ENCODE data around the gene UCP3. TPM values are rescaled to one million over a fixed set of nuclear protein-coding genes. Genes with fewer than 3 reads are reported as not detected.

The UCP3 gene
- total and polyA plus RNA-seq, 4 donors, result 0.07 to 1.3 (median 0.34) TPM

DNA sequence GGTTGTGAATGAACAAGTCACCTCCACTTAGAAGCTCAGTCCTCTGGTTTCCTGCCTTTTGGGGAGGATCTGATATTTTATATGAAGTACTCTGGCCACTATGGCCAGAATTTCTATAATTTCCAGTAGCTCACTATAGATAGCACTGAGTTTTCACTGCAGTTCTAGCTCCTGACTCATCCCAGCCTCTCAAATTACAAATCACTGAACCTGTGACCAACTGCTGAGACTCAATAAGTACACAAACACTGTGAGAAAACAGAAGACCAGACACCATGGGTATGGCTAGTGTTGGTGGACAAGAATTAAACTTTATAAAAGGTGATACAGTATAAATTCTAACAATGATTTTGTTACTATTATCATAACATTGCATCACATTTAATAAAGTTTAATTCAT lies 47.1 kb upstream of the UCP3 start:
- Histone ChIP-seq H3K36me3 (ENCODE audit: control insufficient read depth in 4 of 4, insufficient read depth in 3 of 4, low read depth in 1 of 4, low read length in 3 of 4) (peaks cover 0 to 7% (median 3%) of the 10 kb centered on the region in 4 donors), H3K27ac (ENCODE audit: low read depth in 1 of 2, low read length in 2 of 2) (no peak overlapping the region), H3K27me3 (ENCODE audit: control insufficient read depth in 4 of 4, insufficient read depth in 4 of 4, low read length in 3 of 4) (no peaks in the 10 kb centered on the region), H3K9me3 (ENCODE audit: control insufficient read depth in 4 of 4, low read length in 3 of 4) (no peaks in the 10 kb centered on the region), H3K9ac (ENCODE audit: low read depth in 1 of 2, low read length in 2 of 2) (no peak overlapping the region), H3K4me3 (ENCODE audit: low read depth in 1 of 3, low read length in 3 of 3) (no peak overlapping the region), H3K4me1 (ENCODE audit: control insufficient read depth in 4 of 4, insufficient read depth in 4 of 4, low read length in 3 of 4) (no peaks in the 10 kb centered on the region)
- TF ChIP-seq, protein P1, sequence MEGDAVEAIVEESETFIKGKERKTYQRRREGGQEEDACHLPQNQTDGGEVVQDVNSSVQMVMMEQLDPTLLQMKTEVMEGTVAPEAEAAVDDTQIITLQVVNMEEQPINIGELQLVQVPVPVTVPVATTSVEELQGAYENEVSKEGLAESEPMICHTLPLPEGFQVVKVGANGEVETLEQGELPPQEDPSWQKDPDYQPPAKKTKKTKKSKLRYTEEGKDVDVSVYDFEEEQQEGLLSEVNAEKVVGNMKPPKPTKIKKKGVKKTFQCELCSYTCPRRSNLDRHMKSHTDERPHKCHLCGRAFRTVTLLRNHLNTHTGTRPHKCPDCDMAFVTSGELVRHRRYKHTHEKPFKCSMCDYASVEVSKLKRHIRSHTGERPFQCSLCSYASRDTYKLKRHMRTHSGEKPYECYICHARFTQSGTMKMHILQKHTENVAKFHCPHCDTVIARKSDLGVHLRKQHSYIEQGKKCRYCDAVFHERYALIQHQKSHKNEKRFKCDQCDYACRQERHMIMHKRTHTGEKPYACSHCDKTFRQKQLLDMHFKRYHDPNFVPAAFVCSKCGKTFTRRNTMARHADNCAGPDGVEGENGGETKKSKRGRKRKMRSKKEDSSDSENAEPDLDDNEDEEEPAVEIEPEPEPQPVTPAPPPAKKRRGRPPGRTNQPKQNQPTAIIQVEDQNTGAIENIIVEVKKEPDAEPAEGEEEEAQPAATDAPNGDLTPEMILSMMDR (IDR thresholded peaks at IDR 0.05; ENCODE audit: low read depth, low read length, missing input control), result no peak
- TF ChIP-seq, protein P2, sequence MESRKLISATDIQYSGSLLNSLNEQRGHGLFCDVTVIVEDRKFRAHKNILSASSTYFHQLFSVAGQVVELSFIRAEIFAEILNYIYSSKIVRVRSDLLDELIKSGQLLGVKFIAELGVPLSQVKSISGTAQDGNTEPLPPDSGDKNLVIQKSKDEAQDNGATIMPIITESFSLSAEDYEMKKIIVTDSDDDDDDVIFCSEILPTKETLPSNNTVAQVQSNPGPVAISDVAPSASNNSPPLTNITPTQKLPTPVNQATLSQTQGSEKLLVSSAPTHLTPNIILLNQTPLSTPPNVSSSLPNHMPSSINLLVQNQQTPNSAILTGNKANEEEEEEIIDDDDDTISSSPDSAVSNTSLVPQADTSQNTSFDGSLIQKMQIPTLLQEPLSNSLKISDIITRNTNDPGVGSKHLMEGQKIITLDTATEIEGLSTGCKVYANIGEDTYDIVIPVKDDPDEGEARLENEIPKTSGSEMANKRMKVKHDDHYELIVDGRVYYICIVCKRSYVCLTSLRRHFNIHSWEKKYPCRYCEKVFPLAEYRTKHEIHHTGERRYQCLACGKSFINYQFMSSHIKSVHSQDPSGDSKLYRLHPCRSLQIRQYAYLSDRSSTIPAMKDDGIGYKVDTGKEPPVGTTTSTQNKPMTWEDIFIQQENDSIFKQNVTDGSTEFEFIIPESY (IDR thresholded peaks at IDR 0.05), result no peak
- no peak for TF ChIP-seq RAD21 (IDR thresholded peaks at IDR 0.05)
- no peak for TF ChIP-seq EGR1 (IDR thresholded peaks at IDR 0.05; ENCODE audit: low read depth in 2 of 2)
- TF ChIP-seq TAF1 (conservative IDR thresholded peaks at IDR 0.05), result no peak
- no peak for TF ChIP-seq JUND (IDR thresholded peaks at IDR 0.05)
- TF ChIP-seq HNF4A (conservative IDR thresholded peaks at IDR 0.05), result no peak
- no peak for TF ChIP-seq RXRA (IDR thresholded peaks at IDR 0.05)
- TF ChIP-seq, protein P3, sequence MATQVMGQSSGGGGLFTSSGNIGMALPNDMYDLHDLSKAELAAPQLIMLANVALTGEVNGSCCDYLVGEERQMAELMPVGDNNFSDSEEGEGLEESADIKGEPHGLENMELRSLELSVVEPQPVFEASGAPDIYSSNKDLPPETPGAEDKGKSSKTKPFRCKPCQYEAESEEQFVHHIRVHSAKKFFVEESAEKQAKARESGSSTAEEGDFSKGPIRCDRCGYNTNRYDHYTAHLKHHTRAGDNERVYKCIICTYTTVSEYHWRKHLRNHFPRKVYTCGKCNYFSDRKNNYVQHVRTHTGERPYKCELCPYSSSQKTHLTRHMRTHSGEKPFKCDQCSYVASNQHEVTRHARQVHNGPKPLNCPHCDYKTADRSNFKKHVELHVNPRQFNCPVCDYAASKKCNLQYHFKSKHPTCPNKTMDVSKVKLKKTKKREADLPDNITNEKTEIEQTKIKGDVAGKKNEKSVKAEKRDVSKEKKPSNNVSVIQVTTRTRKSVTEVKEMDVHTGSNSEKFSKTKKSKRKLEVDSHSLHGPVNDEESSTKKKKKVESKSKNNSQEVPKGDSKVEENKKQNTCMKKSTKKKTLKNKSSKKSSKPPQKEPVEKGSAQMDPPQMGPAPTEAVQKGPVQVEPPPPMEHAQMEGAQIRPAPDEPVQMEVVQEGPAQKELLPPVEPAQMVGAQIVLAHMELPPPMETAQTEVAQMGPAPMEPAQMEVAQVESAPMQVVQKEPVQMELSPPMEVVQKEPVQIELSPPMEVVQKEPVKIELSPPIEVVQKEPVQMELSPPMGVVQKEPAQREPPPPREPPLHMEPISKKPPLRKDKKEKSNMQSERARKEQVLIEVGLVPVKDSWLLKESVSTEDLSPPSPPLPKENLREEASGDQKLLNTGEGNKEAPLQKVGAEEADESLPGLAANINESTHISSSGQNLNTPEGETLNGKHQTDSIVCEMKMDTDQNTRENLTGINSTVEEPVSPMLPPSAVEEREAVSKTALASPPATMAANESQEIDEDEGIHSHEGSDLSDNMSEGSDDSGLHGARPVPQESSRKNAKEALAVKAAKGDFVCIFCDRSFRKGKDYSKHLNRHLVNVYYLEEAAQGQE (IDR thresholded peaks at IDR 0.05), result no peak
- no peak for TF ChIP-seq YY1 (IDR thresholded peaks at IDR 0.05)
- TF ChIP-seq NR2F2 (IDR thresholded peaks at IDR 0.05), result no peak
- TF ChIP-seq SP1 (IDR thresholded peaks at IDR 0.05), result no peak
- TF ChIP-seq, protein P4, sequence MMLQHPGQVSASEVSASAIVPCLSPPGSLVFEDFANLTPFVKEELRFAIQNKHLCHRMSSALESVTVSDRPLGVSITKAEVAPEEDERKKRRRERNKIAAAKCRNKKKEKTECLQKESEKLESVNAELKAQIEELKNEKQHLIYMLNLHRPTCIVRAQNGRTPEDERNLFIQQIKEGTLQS (IDR thresholded peaks at IDR 0.05), result no peak
- DNase-seq (ENCODE audit: low spot score), result no peak

DNA sequence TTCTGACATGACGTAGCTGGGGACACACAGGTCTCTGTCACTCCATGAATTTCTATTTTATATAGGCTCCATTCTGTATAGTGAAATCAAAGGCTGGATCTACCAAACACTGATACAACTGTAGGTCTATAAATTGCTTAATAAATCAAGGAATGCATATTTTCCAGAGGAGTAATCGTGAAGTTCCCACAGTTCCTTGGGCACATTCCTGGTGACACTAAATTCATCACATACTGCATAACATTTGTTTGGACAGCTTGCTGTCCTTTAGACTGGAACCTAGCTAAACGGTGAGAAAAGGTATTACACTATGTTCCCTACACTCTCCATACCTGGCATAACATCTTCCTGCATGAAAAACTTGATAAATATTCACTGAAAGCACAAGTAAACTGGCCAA lies 41.6 kb upstream of the UCP3 start:
- WGBS, result 96% methylated on average over 3 of the region's 3 CpGs
- H3K4me1 ChIP-seq (ENCODE audit: control insufficient read depth in 4 of 4, insufficient read depth in 4 of 4, low read length in 3 of 4), result no peaks in the 10 kb centered on the region
- no peak for DNase-seq (ENCODE audit: low spot score)
- no peak overlapping the region for H3K4me3 ChIP-seq (ENCODE audit: low read depth in 1 of 3, low read length in 3 of 3)
- H3K9ac ChIP-seq (ENCODE audit: low read depth in 1 of 2, low read length in 2 of 2), result no peak overlapping the region
- no peaks in the 10 kb centered on the region for H3K27me3 ChIP-seq (ENCODE audit: control insufficient read depth in 4 of 4, insufficient read depth in 4 of 4, low read length in 3 of 4)
- peaks cover 2 to 12% (median 7%) of the 10 kb centered on the region in 4 donors for H3K36me3 ChIP-seq (ENCODE audit: control insufficient read depth in 4 of 4, insufficient read depth in 3 of 4, low read depth in 1 of 4, low read length in 3 of 4)
- H3K9me3 ChIP-seq (ENCODE audit: control insufficient read depth in 4 of 4, low read length in 3 of 4), result no peaks in the 10 kb centered on the region
- H3K27ac ChIP-seq (ENCODE audit: low read depth in 1 of 2, low read length in 2 of 2), result no peak overlapping the region
- TF ChIP-seq SP1 (IDR thresholded peaks at IDR 0.05) (no peak), RXRA (IDR thresholded peaks at IDR 0.05) (no peak), YY1 (IDR thresholded peaks at IDR 0.05) (no peak), TAF1 (conservative IDR thresholded peaks at IDR 0.05) (no peak), NR2F2 (IDR thresholded peaks at IDR 0.05) (no peak), HNF4A (conservative IDR thresholded peaks at IDR 0.05) (no peak), FOXA1 (IDR thresholded peaks at IDR 0.05) (no peak), JUND (IDR thresholded peaks at IDR 0.05) (no peak), EGR1 (IDR thresholded peaks at IDR 0.05; ENCODE audit: low read depth in 2 of 2) (no peak)
- TF ChIP-seq, protein P3 (IDR thresholded peaks at IDR 0.05), result no peak
- TF ChIP-seq, protein P4 (IDR thresholded peaks at IDR 0.05), result no peak
- TF ChIP-seq, protein P2 (IDR thresholded peaks at IDR 0.05), result no peak
- TF ChIP-seq, protein P1 (IDR thresholded peaks at IDR 0.05; ENCODE audit: low read depth, low read length, missing input control), result no peak
